OCI-LY3 (cell line): ENCODE results near the gene CEP131.

ENCODE experiments used
- CTCF ChIP-seq: fragments of 200-600, 300-600 bp; sonication (generic); IDR thresholded peaks from 2 replicates; pipeline ENCODE4 v1.5.1; 2014; ENCODE audit warnings: antibody characterized with exemption, low read length, low read depth
- EZH2phosphoT487 ChIP-seq: fragments of 200-600 bp; shearing (Covaris generic); IDR thresholded peaks from 2 replicates; pipeline ENCODE4 v1.6.1; 2018; ENCODE audit warnings: antibody characterized with exemption, mixed run types, low read depth

- TF ChIP-seq CTCF (no peak), EZH2phosphoT487 (no peak)
These were observed 18.2 kb downstream of the CEP131 start for GRCh38 chr17:81204578-81204977.
